ENCODE measurements around the gene EPHB6.

Gene EPHB6

DNA sequence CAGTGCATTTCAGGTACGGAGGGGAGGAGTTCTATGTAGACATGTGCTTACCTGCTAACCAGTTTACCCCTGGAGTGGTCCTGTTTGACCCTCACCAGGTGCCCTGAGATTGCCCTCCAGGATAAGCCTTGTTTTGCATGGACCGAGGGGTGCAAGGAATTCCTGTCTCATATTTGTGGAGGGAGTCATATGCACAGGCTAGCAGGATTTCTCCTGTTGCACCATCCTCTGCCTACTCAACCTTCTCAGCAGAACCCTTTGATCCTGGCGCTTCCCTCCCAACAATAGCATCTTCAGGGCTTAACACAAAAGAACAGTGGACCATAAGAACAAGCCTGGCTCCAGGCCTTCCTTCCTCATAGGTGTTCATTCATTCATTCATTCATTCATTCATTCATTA is 23.4 kb downstream of the EPHB6 start:
- DNase-seq = no peak

DNA sequence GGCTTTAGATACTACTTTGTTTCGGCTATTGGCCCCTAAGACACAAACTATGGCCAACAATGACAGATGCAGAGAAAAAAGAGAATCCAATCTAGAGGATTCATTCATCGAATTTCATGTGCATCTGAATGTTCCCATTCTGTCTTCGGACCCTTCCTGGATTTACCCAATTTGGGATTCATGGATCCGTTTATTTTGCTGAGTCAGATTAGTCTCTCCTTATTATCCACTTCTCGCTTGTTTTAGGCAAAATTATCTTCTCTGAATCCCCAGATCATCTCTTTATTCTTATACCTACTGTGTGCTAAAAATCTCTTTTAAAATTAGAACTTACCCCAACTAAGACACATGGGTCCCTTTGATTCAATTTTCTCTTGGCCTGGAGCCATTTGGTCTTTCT is 24.2 kb downstream of the EPHB6 start:
- no peak for DNase-seq

DNA sequence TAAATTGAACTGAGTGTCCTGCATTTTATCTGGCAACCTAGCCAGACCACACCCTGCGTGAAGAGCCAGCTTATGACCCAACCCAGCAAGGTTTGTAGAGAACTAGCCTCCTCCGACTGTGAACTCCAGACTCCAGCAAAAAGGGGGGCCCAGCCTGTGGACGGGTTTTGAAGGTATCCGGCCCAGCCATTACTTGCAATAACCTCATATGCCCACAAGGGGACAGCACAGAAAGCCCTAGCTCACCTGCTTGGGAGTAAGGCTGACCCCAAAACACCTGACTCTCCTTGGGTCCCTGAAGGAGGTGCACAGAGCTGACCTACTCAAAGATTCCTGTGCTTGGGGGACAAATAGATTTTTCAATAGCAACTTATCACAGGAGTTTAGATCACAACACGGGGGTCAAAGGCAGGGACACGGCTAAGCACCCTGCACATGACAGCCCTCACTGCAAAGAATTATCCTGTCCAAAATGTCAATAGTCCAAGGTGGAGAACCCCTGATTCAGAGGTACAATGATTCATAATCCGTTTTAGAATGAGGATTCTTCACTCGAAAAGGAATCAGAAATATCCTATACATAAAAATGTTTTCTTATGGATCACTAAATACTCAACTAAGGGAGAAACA is 26.1 kb downstream of the EPHB6 start:
- DNase-seq = no peak

DNA sequence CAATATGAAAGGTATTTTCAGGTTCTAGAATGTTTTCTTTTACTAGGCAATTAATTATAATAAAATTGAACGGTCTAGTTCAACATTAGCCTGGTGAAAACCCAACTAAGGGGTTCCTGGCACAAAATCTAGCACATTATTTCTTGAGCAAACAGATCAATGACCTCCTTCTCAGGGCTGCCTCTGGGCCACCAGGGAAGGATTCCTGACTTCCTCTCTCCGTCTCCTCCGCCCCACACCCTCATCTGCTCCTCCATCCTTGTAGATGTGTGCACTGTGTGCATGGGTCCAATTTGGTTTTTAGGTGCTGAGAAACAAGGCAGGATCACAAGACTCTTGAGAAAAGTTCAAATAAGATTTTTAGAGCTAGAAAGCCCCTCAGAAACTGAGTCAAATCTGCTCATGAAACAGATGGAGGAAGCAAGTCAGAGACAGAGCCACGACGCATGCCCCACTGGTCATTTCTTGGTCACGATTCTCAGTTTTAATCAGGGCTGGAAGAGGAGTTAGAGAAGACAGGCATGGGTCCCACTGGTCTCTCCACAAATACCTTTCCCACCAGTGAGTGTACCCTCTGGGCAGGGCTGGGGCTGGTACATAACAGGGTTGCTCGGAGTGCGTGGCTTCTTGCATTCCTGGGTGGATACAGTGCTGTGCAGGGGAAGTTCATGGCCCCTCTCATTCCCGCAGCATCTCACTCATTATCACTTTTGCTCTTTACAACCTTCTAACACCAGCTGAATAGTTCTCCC is 26.9 kb downstream of the EPHB6 start:
- DNase-seq = no peak

DNA sequence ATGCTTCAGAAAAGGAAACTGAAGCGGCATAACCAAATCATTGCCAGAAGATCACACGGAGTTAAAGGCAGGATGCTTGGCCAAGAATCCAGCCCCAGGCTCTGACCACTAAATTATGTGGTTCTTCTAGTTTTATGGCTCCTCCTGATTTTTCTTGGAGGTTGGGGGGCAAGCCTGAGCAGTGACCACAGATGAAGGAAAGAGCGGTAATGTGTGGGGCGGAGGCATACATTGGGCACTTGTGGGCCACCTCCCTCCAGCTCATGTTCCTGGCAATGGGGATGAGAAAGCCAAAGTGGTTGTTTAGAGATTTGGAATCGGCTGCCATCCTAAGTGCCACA is 27.4 kb downstream of the EPHB6 start:
- DNase-seq = no peak

DNA sequence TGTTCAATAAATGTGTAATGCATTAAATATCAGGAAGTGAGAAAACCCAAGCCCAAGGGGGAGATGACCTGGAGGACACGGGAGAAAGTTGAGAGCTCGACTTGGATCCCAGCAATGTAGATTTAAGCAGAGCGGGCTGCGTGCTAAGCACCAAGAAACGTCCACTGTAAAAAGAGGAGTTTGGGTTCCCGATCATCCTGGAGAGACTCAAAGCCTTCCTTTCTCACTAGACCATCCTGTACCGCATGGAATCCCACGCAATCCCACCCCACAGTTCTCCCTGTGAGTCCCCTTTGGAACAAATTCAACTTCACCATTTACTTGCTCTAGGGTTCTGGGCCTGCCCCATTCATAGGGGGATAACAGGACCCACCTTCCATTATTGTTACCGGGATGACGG is 28.3 kb downstream of the EPHB6 start:
- no peak for DNase-seq

DNA sequence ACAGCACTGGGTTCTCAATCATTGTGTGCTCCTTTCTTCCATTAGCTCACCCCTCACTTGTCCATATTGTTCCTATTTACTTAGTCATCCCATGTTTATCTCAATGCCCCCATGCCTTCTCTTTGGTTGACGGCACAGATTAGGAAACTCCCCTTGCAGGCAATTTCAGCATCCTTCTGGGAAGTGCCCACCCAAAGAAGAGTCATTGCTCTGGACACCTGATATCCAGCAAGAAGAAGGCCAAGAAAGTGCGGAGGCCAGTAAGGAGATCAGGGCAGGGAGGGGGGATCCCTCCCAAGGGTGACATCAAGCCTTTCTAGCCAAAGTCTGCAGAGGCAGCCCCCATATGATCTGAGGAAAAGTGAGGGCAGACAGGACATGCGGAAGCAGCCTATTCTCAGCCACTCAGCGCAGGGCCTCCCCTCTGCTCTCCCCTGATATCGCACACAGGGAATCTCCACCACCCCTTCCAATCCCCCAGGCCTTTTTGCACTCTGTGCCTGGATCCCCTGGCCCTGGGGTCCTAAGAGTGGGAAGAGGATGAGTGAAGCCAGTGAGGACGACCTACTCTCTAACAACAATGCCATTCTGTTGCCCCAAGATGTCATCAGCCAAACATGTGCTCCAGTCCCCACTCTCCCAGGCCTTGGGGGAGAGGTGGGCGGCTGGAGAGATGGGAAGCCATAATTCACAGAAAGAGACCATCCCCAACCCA is 28.9 kb downstream of the EPHB6 start:
- no peak for DNase-seq

DNA sequence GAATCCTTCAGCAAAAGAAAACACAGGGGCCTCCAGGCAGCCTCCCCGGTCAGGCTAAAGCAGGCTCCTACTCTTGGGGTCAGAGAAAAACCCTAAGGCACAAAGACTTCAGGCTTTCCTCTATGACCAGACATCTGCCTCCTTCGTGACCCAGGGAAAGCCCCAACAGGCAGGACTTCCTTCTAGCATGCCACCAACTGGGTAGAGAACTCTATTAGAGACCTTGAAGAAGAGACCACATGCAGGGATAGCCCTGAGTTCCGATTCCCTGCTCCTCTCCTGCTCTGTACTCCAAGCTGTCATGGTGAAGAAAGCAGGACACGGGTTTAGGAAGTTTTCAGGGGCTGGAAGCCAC is 29.4 kb downstream of the EPHB6 start:
- no peak for DNase-seq

DNA sequence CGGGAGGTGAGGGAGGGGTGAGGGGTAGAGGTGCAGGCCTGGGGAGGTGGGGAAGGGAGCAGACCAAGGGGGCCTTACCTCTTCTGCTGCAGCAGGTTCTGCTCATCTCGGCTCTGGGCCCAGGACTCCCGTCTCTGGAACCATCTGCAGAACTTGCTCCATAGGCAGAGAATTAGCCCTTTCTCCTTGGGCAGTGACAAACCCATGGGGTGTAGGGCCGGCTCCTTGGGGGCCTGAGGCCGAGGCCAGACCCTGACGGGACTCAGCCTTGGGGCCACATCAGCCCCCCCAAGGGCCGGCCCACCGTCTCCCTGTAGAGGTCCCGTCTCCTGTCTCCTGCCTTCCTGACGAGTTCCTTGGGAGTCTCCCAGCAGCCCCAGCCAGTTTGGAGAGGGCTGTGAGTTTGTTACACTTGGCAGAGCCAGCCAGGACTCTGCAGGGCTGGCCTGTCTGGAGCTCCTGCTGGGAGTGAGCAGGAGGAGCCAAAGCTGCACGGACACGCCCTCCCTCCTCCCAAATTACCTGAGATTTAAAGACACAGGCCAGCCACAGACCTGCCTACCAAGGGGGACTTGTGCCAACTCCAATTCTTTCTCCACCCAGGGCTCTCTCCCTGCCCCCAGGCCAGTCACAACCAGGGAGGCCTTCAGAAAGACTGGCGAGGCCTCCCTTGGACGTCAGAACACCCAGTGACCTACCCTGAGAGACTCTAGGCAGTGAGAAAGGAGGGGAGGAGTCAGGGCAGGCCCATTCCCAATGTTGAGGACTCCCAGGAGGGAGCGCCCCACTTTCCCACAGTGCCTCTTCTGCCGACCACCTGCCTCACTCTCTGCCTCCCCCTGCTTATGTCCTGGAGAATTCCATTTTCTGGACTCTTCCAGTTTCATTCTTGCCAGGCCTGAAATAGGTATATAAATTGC is 30.7 kb downstream of the EPHB6 start, which contains the start of gene TRPV6:
Gene TRPV6 (minus strand): TSS at position 435 of the 920 bp plus-strand sequence.
- DNase-seq = no peak

DNA sequence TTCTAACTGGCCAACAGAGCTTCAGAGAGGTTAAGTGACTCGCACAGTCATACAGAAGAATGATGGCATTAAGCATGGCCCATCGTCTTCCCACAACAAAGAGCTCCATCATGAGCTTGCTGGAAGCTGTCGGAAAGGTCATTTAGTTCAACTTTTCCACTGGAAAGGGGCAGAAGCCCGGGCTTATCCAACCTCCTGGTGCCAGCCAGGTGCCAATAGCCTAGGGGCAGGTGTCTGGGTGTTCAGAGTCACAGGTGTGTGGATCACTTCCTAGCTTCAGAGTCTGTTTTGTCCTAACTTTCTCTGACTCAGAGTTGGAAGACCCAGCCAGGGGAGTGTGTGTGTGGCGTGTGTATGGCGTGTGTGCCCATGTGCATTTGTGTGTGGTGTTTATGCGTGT is 32.0 kb downstream of the EPHB6 start:
- DNase-seq = no peak

DNA sequence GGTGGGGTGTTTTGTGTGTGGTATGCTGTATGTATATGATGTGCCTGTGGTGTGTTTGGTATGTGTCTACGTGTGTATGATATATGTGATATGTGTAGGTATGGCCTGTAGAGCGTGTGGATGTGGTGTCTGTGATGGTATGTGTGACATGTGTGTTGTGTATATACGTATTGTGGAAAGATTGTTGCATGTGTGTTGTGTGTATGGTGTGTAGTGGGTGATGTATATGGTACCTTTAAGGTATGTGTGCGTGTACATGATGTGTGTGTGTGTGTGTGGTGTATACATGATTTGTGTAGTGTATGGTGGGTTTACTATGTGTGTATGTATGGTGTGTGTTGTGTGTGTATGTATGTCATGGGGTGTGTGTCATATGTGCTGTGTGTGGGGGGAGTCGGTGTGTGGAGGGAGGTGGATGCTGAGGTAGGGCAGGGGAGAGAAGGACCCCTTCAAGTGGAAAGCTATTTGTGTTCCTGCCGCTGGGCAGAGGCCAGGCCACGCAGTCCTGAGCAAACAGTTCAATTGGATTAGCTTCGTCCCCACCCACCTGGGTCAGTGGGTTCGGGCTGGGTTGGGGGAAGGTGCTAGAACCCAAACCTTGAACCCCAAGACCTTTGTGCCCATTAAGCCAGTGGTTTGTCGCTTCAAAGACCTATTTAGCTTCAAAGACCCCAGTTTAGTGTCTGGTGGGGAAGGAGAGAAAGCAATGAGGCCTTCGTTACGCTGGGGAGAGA is 32.6 kb downstream of the EPHB6 start:
- DNase-seq = no peak

DNA sequence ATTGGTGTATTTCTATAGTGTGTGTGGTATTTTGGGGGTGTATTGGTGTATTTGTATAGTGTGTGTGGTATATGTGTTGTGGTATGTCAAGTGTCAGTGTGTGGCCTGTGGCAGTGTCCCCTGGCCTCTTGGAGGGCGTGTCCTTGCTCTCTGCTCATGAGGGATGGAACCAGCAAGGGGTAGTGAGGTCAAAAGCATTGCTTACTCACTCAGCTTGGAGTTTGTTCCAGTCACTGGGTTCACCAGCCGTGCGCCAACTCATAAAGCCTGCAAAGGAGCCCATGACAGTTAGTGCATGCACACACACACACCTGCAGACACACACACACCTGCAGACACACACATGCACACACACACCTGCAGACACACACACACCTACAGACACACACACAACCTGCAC is 34.9 kb downstream of the EPHB6 start:
- no peak for DNase-seq

DNA sequence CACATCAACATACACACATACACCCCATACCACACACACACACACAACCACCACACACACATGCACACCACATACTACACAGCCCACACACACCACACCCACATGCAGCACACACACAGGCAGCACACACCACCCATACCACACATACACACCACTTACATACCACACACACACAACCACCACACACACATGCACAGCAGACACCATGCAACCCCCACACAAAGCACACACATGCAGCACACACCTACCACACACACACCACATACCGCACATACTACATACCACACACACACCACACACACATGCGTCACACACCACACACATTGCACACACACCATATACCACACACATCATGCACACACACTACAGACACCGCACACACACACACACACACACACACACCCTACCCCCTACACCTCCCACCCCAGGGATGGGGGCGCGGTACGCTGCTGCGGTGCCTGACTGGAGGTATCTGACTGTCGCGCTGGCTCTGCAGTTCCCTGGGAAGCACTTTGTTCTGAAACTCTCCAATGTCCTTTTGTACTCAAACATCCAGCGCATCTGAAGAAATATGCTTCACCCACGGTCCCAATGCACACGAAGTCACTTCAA is 36.1 kb downstream of the EPHB6 start:
- no peak for DNase-seq

DNA sequence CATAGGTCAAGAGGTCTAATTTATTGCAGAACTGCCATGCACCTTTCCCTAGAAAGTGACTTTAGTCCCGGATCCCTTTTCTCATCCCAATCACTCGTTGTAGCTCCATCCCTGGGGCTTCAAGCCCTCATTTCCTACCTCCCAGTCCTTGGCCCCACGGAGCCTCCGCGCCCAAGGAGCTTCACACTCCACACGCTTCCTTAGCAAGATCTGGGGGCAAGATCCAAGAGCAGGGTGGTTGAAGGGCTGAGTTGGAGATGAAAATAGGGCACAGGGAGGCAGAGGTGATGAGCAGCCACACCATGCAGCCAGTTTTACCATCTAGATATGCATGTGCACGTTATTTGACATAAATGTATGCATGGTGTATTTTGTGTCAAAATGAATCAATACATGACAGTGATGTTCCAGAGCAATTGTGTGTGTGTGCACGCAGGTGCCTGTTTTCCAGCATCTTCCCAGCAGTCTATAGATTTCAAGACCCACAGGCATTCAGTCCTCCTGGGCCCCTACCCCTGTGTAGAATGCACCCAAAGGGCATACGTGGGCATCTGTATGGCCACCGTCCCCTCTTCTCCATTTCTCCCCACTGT is 36.7 kb downstream of the EPHB6 start:
- DNase-seq = no peak

DNA sequence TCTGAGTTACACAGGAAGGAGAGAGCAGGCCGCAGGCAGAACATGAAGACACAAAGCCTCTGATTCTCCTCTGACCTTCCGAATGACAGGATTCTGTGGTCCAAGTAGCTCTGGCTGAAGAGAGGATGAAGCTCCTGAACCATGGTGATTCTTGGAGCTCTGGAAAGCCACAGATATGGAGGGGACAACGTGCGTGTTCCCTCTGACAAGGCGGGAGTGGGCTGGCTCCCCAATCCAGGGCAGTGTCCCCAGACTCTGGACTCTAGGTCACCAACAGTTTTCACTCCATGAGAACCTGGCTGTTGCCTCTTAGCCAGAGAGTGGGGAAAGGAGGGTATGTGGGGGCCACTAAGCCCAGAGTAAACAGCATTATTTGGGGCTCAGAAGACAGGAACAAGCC is 38.1 kb downstream of the EPHB6 start:
- DNase-seq = no peak

DNA sequence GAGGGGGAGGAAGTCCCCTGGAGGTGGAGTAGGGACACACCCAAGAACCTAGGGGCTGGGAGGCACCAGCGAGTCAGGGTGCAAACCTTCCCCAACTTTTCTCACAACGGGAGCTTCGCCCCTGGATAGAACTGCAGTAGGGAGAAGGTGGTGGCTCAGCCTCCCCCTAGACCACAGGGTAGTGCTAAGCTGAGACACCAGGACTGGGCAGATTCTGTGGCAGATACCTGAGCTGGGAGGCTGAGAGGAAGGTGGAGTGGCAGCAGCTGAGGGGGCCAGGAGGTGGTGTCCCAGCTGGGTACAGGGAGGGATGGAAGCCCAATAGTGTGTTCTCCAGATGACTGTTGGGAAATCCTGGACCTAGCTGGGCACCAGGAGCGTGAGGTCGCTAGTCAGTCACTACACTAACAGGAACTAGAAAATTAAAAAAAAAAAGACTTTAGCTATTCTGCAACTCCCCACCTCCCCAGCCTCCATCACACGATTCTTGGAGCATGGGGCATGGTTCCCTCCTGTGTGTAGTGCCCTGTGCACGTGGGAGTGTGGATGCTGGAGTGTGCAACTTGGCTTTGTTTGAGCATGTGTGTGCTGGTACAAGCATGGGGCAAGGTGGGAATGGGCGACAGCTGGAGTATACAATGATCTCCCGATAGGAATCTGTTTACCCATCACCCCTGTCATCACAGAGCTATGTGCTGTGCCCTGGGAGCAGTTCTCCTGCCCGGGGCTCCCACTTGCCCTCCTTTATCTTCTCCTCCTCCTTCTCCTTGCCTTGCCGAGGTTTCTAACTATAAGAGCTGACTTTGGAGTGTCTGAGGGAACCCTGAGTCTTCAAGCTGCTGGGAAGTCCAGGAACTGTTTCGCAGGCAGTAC is 39.5 kb downstream of the EPHB6 start:
- no peak for DNase-seq

DNA sequence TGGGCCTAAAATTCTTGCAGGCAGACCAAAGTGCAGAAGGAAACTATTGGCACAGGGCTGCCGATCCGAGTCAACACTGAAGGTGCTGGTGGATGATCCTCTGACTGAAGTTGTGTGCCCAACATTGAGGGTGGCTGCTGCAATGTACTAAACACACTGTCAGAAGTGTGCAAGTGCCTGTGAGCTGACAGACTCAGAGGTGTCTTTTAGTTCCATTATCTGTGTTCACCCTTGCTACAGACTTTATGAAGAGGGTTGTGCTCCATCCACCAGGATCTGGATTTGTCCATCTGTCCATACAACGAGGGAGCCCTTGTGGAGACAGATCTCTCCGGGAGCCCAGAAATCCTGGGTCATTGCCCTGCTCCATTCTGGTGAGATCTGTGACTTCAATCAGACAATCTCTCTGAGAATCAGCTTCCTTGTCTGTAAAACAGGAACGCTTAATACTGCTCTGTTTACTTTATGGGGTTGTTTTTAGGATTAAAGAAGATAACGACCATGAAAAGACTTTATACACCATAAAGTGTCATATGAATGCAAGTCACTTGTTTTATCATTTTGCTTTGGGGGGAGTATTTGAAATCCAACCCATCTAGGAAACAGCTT is 40.2 kb downstream of the EPHB6 start:
- DNase-seq = no peak

DNA sequence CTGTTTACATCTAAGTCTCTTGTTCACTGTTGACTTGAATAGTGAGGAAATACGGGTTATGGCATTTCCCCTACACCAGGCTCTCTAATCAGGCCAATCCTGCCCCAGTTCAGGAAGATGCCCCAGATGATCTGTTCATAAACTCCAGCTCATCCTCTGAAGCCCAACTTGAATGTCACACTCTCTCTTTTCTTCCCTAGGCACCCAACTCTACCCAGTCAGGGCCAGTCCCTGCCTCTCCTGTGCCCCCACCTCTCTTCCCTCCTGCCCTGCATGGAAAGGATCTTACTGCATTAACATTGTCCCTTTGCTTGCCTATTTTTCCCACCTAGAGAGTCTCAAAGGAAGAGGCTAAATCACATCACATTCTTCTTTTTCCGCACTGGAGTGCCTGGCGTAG is 41.3 kb downstream of the EPHB6 start:
- DNase-seq = no peak

DNA sequence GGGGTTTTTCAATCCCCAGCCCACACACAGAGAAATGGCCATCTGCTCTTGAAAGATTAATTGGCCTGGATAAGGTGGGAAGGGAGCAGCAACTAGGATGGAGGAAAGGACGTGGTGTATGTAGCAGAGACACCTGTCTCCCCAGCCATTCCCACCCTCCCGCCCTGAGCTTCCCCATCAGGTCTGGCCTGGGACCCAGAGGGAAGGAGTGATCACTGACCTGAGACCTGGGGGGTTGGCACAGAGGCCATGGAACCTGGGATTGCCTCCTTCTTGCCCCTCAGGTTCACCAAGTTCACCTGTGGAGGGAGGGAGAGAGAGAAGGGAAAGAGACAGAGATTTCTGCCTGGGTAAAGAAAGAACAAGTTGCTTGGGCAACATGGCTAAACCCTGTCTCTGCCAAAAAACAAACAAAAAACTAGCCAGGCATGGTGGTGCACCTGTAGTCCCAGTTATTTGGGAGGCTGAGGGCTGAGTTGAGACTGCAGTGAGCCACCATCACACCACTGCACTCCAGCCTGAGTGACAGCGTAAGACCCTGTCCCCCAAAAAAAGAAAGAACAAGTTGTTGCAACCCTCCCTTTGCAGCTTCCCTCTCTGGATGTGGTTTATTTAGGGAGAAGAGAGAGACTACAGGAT is 42.0 kb downstream of the EPHB6 start:
- no peak for DNase-seq

DNA sequence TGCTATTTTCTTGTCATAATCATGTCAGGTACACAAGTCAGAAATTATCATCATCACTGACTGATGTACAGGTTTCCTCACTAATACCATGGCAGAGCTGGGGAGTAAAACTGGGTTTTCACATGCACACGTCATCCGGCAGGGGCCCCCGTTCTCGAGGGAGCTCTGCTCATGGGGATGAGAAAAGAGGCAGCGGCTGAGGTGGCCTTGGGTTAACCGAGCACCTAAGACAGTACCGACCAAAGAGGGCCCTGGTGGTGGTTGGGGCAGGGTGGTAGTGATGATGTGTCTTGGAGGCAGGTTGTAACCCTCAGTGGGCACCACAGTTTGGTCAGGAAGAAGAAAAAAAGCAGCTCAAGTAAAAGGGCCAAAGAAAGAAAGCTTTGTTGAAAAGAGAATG is 42.8 kb downstream of the EPHB6 start:
- no peak for DNase-seq

Data from NCI-H1694 treated with DMSO at 0.1 percent for 48 hours (cell line).